Suppressor macrophage (primary cell): ENCODE measurements around the gene EDAR.
A peak's percentile ranks its signal among the peaks of the same experiment; 100 is the strongest.

Source experiments
- DNase-seq, 4 experiments: peaks; one replicate each; pipeline ENCODE4 v3.0.0-alpha.2; 2020 to 2022

EDAR gene

DNA sequence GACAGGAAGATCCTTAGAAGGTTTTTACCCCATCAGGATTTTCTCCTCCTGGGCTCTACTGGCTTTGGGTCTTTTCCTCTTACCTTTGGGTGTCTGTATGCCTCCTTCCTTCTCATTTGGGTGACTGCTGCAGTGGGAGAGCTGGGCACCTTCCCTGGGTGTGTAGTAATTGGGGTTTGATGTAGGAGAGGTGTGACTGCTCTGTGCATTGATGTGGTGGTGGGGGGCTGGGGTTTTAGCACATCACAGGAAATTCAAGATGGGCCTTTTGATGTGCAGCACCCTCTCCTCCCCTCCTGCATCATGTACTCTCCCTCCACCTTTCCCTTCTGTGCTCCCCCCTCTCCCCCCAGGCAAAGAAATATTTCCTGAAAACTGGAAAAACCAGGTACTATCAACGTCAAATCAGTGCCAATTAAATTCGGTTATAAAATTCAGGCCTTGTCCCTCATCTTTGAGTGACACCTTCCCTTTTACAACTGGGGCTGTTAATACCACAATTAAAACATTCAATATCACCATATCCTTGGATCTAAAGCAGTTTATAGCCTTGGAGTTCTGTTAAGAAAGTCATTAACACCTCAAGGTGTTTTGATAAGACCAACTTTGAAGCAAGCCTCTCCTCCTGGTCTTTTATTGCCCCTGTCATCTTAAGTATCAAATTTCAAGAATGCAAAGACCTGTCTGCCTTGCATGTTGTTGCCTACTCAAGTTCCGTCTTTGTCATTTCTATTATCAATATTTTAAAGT is 23.3 kb downstream of the EDAR start:
- DNase-seq: no peak

DNA sequence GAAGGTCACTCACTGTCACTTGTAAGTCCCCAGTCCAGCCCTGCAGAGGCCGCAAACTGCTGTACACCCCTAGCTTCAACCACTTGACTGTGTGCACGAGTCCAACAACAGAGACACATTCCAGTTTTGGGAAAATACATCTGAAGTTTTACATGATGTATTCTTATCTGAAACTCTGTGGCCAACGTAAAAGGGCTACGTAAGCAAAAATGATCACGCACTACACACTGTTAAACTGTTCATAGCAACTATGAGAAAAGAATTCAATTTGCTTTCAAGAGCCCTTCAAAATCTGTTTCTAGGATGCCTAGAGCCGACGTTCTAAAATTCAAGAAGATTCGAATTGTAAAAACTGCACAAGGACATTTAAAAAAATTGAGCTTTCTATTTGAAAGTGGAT is 26.0 kb downstream of the EDAR start:
- DNase-seq: no peak

DNA sequence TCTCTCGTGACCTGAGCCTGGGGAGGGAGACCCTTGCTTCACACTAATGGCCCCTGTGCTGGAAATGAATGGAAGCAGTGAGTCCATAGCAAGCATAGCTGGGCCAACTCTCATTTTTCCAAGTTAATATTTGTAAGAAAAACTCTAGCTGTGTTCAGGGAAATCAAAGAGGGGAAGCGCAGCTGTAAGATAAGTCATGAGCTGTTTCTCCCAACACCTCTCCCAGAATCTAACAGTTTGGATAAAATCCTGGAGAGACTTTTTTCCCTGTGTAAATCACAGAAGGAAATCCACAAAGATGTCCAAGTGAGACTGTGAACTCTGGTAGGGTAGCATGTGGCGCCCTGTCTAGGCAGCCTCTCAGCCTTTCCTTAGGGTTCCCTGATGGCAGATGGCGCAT is 27.2 kb downstream of the EDAR start:
- no peak for DNase-seq

DNA sequence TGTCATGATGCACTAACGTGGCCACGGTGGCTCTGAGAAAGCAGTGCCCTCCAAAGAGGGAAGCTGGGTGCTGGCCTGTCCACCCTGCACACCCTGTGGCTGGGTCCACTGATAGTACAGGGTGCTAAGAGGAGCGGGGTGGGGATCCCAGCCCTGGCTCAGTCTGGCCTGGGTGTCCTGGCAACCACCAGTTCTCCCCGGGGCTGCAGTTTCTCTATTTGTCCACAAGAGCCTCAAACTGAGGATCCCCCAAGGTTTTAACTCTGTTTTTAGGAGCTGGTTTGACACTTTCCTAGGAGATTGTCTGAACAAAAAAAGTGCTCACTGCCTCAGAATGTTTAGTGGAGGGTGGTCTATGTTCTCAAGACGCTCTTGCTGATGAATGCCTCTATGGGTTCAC is 29.0 kb downstream of the EDAR start:
- peak in 1 of 4 experiments; percentile 3 for DNase-seq

DNA sequence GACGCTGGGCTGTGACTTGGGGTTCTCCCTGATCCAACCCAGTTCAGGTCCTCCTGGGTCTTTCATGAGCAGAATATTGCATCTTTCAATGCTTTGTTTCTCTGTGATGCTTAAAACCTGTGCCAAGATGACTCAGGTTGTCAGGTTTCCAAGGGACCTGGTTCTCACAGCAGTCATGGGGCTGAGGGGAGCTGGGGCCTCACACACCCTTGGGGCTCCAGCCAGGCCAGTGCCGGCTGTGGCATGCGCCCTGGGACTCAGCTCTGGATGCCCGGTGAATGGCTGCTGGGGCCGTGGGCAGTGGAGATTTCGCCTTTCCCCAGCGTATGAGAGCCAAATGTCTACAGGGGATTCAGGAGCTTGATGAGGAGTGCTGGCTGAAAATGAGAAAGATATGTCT is 29.6 kb downstream of the EDAR start:
- no peak for DNase-seq

DNA sequence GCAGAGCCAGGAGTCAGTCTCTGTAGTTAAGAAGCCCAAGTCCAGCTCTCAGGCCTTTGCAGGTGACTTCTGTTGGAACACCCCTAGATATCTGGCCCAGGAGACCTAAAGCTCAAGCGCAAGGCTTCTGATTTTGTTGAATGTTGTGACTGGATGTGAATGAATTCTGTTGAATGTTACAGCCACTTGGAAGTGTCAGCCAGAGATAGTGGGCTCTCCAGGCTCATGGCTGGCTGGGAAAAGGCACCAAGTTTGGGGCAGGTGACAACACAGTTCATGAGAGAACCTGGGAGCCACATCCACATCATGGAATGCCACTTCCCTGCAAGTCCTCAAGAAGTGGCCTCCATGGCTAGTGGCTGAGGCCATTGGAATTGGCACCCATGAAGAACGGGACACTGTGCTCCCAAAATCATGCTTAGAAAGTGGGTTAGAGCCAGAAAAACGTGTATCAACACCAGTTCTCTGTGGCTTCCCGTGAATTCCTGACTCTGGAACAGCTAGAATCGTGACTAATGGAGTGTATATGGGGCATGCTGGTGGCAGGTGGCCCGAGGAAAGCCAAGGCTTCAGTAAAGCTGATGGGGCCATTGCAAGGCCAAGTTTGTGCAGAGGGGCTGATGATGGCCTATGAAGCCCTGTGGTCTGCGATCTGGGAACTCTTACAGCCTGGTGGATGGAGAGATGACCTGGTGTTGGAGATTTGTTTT is 30.2 kb downstream of the EDAR start:
- DNase-seq: no peak

DNA sequence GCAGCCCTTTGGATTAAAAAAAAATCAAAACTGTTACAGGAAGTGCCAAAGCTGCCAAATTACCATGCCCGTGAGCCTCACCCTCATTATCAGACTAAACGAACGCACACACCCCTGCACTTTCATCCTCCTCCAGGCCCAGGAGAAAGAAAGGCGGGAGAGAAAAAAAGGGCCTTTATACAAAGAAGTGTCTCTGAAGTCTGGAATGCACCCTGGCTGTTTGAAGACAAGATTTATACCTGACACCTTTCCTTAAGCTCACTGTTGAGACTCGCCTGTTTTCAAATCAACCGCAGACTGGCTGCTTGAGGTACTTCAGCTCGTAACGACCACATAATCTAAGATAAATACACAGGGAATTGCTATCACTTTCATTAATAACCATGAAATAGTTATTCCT is 31.0 kb downstream of the EDAR start:
- no peak for DNase-seq

DNA sequence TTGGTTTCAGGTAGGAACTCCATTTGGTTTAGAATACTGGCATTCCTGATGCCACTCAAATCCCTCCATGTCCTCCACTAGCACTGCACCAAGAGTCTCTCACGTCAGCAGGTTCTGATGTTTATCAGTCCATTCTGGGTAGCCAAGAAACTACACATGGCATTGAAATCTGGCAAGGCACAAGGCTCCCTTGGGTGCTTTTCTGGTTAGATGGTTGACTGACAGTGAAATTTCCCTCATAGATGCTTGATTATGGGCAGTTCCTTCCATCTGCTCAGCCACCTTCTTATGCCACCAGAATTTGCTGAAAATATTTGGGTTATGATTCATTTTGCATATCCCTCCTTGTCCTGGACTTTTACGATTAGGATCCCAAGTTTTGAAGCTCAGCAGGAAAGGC is 32.6 kb downstream of the EDAR start:
- DNase-seq: no peak

DNA sequence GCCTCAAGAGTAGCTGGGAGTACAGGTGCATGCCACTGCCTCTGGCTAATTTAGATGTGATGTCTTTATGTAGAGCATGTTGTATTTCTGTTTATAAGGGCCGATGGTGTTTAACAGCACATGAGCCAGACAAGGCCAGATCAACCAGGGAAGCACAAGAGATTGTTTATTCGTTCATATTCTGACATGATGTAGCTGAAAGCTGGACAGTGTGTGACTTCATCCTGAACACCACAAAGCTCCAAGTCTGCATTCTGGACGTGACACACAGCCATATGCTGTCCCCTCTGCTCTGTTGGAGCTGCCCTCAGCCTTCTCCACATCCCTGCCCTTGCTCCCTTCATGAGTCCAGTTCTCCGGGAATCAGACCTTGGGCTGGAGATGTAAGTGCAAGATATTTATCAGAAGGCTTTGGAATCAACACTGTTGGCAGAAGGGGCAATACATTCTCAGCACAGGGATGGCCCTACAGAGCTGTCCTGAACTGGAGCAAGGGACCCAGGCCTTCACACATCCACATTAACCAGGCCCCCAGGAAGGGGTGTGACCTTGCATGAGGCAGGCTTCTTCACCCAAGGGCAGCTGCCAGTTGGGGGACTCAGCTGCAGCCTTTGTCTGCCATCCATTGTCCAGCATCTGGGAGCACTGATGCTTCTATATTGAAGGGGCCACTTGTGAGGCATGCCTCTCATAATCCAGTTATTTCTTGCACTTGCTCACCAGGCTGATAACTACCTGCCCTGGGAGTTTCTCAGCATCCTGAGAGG is 38.5 kb downstream of the EDAR start:
- DNase-seq: no peak

- peak; percentile 8 to 42 (median 20) for DNase-seq
Measured at GRCh38 chr2:108949316-108950239, 39.4 kb downstream of the EDAR start.

DNA sequence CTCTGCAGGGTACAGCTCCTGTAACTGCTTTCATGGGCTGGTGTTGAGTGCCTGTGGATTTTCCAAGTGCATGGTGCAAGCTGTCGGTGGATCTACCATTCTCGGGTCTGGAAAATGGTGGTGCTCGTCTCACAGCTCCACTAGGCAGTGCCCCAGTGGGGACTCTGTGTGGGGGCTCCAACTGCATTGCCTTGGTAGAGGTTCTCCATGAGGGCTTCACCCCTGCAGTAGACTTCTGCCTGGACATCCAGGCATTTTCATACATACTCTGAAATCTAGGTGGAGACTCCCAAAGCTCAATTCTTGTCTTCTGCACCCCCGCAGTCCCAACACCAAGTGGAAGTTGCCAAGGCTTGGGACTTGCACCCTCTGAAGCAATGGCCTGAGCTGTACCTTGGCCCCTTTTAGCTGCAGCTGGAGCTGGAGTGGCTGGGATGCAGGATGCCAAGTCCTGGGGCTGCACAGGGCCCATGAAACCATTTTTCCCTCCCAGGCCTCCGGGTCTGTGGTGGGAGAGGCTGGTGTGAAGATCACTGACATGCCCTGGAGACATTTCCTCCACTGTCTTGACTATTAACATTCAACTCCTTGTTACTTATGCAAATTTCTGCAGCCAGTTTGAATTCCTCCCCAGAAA is 41.6 kb downstream of the EDAR start:
- no peak for DNase-seq

- DNase-seq: no peak
Measured at GRCh38 chr2:108946442-108946841, 42.6 kb downstream of the EDAR start.

- DNase-seq: no peak
Measured at GRCh38 chr2:108945969-108946368, 43.1 kb downstream of the EDAR start.

DNA sequence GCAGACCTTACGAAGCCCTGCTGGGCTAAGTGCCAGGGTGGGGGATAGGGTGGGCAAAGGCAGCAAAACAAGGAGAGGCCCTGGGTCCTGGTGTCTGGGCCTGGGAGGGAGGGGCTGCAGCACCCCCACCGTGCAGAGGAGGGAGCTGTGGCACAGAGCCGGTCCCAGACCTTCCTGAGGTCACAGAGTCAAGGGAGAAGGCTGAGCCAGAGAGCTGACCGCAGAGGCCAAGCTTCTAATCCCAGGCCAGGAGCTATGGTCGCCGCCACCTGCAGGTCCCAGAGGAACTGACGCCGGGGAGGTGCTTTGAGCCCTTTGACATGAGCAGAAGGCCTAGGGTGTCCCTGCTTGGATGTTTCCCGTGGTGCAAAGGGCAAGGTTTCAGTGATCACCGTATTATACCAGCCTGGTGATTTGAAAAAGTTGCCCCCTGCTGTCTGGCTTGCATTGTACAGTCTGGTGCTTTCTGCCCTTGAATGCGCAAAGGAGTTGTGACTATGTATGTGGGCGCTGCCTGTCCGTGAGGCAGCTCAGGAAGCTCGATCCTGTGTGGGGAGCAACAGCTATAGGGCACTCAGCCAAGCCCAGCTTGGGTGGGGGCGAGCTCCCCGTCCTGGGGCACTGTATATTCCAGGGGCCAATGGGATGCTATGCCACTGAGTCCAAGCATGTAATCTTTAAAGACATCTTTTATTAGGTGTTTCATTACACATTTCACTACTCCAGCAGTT is 44.3 kb downstream of the EDAR start:
- DNase-seq: no peak

DNA sequence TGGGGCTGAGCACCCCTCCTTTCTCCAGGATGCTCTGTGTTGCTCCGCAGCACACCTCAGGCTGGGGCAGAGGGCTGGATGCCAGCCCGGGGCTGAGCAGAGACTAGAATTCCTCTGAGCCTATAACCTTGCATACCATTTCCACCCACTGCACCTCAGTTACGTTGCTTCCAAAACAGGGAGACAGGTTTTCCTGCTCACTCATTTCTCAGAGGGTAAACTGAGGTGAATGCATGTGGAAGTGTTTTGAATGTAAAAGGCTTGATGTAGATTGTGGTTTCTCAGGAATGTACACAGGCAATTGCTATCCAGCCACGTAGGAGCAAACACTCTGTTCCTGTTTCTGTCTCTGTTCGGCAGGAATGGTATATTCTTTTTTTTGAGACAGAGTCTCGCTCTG is 45.3 kb downstream of the EDAR start:
- DNase-seq: no peak

DNA sequence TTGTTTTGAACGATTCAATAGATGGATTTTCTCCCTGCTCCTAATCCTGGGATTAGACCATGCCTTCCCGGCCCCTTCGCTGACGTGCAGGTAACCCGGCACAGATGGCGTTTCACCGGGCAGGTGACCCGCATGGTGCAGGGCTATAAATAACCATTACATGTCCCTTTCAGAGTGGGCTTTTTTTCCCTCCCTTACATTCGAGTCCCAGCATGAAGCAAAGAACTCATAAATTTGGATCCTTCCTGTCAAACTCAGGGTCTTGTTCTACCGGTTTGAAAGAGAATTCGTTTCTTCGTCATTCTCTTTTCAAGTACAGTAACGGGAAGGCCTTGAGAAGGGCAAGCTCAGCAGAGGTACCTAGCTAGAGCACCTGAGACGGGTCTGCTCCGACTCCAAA is 46.1 kb downstream of the EDAR start:
- no peak for DNase-seq

DNA sequence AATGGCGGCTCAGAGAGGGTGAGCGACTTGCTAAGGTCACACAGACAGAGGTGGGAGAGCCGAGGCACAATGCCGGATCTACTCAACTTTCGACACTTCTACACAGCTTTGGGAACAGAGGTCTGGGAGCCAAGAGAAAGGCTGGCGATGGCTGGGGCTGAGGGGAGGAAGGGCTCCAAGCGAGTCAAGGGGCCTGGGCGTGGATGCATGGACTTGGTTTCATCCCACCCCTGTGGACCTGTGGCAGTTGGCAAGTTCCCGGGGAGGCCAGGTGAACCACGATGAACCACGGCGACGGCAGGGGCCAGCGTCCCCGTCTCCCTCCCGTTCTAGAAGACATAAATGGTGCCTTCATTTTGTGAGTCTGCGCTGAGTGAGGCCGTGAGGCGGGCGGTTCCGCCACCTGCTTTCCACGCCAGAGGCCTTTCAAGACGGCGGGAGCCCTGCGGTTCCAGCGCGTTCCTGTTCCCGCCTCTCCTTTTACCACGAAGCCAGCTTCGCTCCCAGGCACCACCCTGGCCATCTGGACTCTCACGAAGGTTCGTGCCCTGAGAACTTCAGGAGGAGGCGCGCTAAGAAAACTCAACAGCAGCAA is 46.7 kb downstream of the EDAR start:
- DNase-seq: no peak

- DNase-seq: no peak
Measured at GRCh38 chr2:108941767-108942166, 47.3 kb downstream of the EDAR start.

GRCh38 chr2:108941161-108941665 is 47.8 kb downstream of the EDAR start:
- DNase-seq: no peak

GRCh38 chr2:108940156-108940555 is 48.9 kb downstream of the EDAR start:
- no peak for DNase-seq
